NCI-H524 (cell line): ENCODE results near the gene PRSS35.
"Not testable (repeated sequence)": the region's sequence is repeated elsewhere in the genome, so short reads cannot be mapped to it uniquely, and the experiment has no call there.

ENCODE experiments used
- DNase-seq, 2 experiments: peaks; one replicate each; lab custom pipeline; 2025; lab: John Stamatoyannopoulos, UW

PRSS35 gene

GRCh38 chr6:83511901-83512681 lies at the start of gene PRSS35:
Gene PRSS35 (plus strand): TSS chr6:83512534. CDS start chr6:83523442, 10,908 bp downstream.
- peak; percentile 67 to 78 for DNase-seq

DNA sequence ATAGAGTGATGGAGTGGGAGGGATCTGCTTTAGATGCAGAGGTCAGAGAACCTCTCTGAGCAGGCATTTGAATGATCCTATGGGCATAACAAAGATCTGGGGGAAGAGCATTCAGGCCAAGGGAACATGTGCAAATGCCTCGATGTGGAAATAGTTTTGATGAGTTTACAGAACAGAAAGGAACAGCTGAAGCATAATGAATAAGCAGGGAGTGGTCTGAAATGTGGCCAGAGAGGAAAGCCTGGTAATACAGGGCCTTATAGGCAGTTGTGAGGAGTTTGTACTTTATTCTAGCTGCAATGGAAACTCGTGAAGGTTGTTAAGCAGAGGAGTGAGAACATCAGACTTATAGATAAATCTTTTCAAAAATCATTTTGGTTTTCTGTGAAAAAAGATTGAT lies 48.4 kb upstream of the PRSS35 start:
- no peak for DNase-seq

DNA sequence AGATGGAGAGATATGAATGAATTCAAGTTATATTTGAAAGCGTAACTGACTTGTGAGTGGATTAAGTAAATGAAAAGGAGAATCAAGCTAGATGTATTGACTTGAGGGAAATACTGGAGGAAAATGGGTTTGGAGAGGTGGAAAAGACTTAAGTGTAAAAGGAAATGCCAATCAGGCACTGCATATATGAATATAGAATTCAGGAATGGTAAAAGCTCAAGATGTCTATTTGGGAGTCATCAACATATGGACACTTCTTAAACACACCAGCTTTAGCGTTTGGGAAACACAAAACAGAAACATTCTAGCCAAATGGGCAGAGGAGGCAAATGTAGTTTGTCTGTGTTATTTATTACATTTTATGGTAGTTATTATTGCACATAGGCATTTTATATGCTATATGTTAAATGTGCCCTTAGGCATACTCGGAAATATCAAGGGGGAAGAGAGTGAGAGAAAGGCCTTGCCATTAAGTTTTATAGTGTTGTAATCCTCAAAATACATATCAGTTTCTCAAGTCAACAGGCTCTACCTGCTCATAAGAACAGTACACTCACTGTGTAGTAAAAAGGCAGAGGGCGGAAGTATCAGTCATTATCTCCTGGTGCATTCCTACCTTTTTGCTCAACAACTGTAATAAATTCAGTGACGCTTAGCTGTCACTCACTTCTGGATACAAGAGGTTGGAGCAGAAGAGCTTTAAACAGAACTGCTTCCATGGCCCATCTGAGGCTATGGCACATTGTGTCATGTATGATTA lies 47.8 kb upstream of the PRSS35 start:
- DNase-seq, result no peak

GRCh38 chr6:83466328-83466727 lies 46.0 kb upstream of the PRSS35 start:
- DNase-seq, result no peak

GRCh38 chr6:83467620-83468036 lies 44.7 kb upstream of the PRSS35 start:
- DNase-seq, result no peak

- no peak for DNase-seq
Observed at GRCh38 chr6:83470001-83470400, 42.3 kb upstream of the PRSS35 start.

GRCh38 chr6:83470587-83470986 lies 41.7 kb upstream of the PRSS35 start:
- DNase-seq, result no peak

DNA sequence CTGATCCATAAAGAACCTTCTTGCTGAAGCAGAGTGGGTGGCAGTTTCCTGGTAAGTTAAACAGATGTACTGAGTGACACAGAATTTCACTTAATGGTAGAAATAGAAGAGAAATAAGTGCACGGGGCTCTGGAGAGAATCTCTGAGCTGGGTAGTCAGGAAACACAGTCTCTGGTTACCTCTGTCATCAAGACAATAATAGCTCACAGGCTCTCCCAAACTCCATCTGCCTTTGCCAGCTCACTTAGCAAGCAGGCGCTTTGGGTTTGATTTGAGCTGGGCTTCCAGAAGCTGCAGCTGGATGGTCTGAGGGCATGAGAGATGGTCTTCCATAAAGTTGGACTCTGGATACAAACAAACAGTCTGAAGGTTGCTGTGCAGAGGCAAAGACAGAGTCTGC lies 39.6 kb upstream of the PRSS35 start:
- DNase-seq, result no peak

GRCh38 chr6:83474309-83474708 lies 38.0 kb upstream of the PRSS35 start:
- DNase-seq, result no peak

GRCh38 chr6:83476971-83477370 lies 35.4 kb upstream of the PRSS35 start:
- no peak for DNase-seq

- no peak for DNase-seq
Observed at GRCh38 chr6:83479389-83479788, 32.9 kb upstream of the PRSS35 start.

DNA sequence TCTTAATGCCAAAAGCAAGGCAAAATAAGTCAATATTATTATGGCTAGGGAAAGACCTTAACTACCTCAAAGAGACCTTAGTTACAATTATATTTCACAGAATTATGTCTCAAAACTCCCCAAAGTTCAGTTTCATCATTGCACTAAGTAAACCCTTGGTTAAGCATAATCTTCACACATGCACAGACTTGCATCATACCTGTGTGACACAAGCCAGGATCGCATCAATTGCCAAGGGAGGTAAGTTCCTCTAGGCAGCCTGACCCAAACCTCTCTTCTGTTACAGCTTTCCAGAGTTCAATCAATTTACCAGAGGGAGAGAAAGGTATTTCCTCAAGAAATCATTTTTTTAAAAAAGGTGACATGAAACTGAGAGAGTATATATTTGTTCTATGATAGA lies 31.9 kb upstream of the PRSS35 start:
- DNase-seq, result no peak

DNA sequence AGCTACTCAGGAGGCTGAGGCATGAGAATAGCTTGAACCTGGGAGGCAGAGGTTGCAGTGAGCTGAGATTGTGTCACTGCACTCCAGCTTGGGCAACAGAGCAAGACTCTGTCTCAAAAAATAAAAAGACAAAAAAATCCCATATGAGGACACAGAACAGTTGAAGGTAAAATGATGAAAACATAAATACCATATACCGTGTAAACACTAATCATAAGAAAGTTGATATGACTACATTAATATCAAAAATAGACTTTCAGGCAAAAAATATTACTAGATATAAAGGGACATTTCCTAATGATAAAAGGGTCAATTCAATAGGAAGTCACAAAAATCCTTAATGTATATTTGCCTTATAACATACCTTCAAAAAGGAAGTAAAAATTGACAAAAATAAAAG lies 30.4 kb upstream of the PRSS35 start:
- DNase-seq, result not testable (repeated sequence)

GRCh38 chr6:83488448-83488847 lies 23.9 kb upstream of the PRSS35 start:
- DNase-seq, result no peak

DNA sequence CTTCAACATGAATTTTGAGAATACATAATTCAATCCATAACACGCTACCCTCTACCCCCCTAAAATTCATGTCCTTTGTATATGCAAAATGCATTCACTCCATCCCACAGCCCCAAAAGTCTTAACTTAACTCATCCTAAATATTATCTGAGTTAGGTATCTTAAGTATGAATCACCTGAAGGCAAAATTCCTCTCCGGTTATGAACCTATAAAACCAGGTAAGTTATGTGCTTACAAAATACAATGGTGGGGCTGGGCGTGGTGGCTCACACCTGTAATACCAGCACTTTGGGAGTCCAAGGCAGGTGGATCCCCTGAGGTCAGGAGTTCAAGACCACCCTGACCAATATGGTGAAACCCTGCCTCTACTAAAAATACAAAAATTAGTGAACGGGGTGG lies 23.5 kb upstream of the PRSS35 start:
- no peak for DNase-seq

DNA sequence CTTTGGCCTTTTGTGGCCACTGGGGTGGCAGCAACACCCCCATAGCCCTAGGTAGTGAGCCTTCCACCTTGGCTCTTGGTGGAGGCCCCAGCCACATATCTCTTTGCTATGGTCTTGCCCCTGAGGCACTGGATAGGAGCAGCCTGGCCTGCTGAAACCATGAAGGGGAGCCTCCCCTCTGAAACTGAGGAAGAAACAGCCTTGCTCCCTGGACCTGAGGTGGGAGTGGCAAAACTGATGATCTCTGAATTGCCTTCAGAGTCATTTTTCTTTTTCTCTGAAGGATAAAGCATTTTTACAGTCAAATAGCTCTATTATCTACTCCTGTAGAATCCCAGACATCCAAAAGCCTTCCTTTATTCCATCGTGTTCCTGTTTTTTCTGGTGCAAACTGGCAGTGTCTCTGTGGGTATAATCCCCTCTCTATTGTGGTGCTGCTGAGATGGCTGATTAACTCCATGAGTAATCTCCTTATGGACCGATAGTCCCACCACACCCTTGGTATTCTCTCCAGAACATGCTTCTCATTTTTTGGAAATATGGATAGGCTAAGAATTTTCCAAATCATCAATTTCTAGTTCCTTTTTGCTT lies 22.0 kb upstream of the PRSS35 start:
- peak in 1 of 2 experiments; percentile 23 for DNase-seq

DNA sequence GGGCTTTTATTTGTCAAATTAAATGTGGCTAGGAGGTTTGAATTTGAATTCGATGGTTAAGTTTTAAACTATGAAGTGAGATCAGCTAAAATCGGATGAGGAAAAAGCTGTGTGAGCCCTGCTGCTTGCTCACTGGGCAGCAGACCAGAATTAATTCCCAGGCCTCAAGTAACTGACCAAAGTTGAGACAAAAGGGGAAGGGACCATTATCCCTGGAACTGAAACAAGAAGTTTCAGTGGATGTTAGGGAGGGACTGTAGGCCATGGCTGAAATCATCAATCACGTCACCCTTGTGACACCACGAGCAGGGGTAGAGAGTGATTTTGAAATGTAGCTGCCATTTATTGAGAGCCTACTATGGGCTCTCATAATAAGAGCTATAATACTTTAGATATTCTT lies 7.0 kb upstream of the PRSS35 start:
- no peak for DNase-seq

- DNase-seq, result no peak
Observed at GRCh38 chr6:83509441-83509840, 2.9 kb upstream of the PRSS35 start.

- DNase-seq, result no peak
Observed at GRCh38 chr6:83510791-83511190, 1.5 kb upstream of the PRSS35 start.

DNA sequence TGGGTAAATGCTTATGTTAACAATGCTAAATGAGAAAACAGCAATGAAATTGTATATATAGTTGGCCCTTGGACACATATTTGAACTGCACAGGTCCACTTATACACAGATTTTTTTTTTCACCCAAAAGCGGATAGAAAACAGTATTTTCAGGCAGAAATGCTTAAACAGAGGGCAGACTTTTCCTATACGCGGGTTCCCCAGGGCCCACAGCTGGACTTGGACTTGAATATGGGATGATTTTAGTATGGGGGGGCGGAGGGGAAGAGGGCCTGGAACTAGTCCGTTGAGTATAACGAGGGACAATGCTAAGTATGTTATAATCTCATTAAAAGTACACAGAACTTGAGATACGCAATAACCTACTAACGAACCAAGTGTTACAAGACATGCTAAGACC lies 1.1 kb upstream of the PRSS35 start:
- DNase-seq, result no peak

GRCh38 chr6:83514466-83514865 lies 2.1 kb downstream of the PRSS35 start:
- no peak for DNase-seq

DNA sequence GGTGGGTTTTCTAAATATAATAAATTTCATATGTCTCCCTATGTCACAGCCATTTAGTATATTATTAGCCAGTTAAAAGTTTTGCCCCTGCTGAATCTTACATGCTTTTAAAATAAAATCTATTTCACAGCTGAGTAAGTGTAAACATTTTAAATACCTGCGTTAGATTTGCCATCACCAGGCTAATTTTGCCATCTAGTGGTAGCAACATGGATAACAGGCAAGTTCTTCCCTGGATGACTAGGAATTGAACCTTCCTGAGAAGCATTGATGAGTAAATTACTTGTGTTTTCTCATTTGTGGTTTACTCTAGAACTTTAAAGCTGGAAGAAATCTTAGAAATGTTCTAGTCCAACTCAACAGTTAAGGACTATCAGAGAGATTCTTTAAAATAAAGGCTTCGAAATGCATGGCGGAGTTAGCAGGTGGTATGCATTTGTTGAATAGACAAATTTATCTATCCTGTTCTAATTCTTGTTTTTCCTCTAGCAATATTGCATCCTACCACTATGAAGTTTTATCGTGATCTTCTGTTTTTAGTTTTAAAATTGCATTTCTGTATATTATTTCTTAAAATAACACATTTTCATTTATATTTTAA lies 2.6 kb downstream of the PRSS35 start:
- DNase-seq, result peak; percentile 19 to 59

- DNase-seq, result no peak
Observed at GRCh38 chr6:83517500-83517899, 5.2 kb downstream of the PRSS35 start.
